B cell (primary cell): ENCODE results near the gene PEAK1. TPM values are rescaled to one million over a fixed set of nuclear protein-coding genes. Genes with fewer than 3 reads are reported as not detected.

ENCODE experiments used
- ATAC-seq: fragments of 200-7000 bp; cut with Tn5 transposase; one replicate; pipeline ENCODE4 v1.10.0; 2021; ENCODE audit warnings: low read depth, mild to moderate bottlenecking, moderate number of reproducible peaks, moderate library complexity
- CTCF ChIA-PET: fragments of 350-600 bp; sonication (Branson Sonifier 250); formaldehyde crosslinking; loops from one replicate; lab custom pipeline; 2021; ENCODE audit warnings: antibody characterized with exemption, inconsistent platforms; lab: Charles Lee
- POLR2A ChIA-PET: fragments of 350-600 bp; sonication (Branson Sonifier 250); formaldehyde crosslinking; loops from one replicate; lab custom pipeline; 2021; ENCODE audit warnings: antibody characterized with exemption; lab: Charles Lee
- DNase-seq: peaks from one replicate; pipeline ENCODE4 v3.0.0; 2013
- H2AFZ ChIP-seq: 2 replicates; pipeline ENCODE4 v1.6.1; 2012; ENCODE audit warnings: mild to moderate bottlenecking, low read depth, low read length; ENCODE audit not compliant: insufficient read depth, poor library complexity, severe bottlenecking
- H3K27ac ChIP-seq, 2 donors: 1 replicate in 1 of 2; 2 replicates in 1 of 2; pipeline ENCODE4 v1.5.1; 2012 to 2013; ENCODE audit warnings: low read length in 2 of 2, mild to moderate bottlenecking in 2 of 2, moderate library complexity in 1 of 2
- H3K27me3 ChIP-seq, 4 experiments: fragments of 200-600 bp in 1 of 4; sonication (generic) in 1 of 4; replicated peaks in 1 of 4; 1 replicate in 2 of 4; 2 replicates in 2 of 4; pipeline versions ENCODE4 v1.6.1 to v1.7.0; 2013 to 2016; ENCODE audit warnings: low read length in 3 of 4, mild to moderate bottlenecking in 2 of 4, mixed read lengths in 1 of 4, moderate library complexity in 1 of 4; ENCODE audit not compliant: insufficient read depth in 4 of 4, control insufficient read depth in 3 of 4; ENCODE audit errors: control extremely low read depth in 1 of 4
- H3K36me3 ChIP-seq, 2 experiments: replicated peaks in 1 of 2; 1 replicate in 1 of 2; 2 replicates in 1 of 2; pipeline versions ENCODE4 v1.6.1 to v1.7.1; 2013; ENCODE audit warnings: low read length in 1 of 2; ENCODE audit not compliant: insufficient read depth in 2 of 2, control insufficient read depth in 1 of 2; ENCODE audit errors: control extremely low read depth in 1 of 2, extremely low read depth in 1 of 2
- H3K4me1 ChIP-seq, 2 donors: fragments of 200-600 bp in 1 of 2; sonication (generic) in 1 of 2; 1 replicate in 1 of 2; 2 replicates in 1 of 2; pipeline versions ENCODE4 v1.5.1 to v1.6.1; 2013 to 2017; ENCODE audit warnings: low read length in 2 of 2; ENCODE audit not compliant: control insufficient read depth in 2 of 2, insufficient read depth in 2 of 2
- H3K4me2 ChIP-seq: replicated peaks from 2 replicates; pipeline ENCODE3; 2012; ENCODE audit warnings: mild to moderate bottlenecking, low read depth, low read length; ENCODE audit not compliant: poor library complexity, severe bottlenecking
- H3K4me3 ChIP-seq, 5 experiments: fragments of 200-600 bp in 1 of 5; sonication (generic) in 1 of 5; 1 replicate in 3 of 5; 2 replicates in 2 of 5; pipeline versions ENCODE4 v1.5.1 to v1.7.0; 2011 to 2016; ENCODE audit warnings: low read length in 4 of 5, mild to moderate bottlenecking in 4 of 5, low read depth in 2 of 5, control low read depth in 1 of 5, moderate library complexity in 1 of 5; ENCODE audit not compliant: insufficient read depth in 1 of 5; ENCODE audit errors: control extremely low read depth in 1 of 5, extremely low read depth in 1 of 5
- H3K79me2 ChIP-seq: fragments of 200-600 bp; sonication (generic); one replicate; pipeline ENCODE4 v1.6.0; 2016; ENCODE audit warnings: low read length; ENCODE audit not compliant: control insufficient read depth, insufficient read depth
- H3K9ac ChIP-seq: fragments of 200-600 bp; sonication (generic); 2 replicates; pipeline ENCODE4 v1.6.1; 2017; ENCODE audit warnings: mild to moderate bottlenecking, low read length, moderate library complexity
- H3K9me3 ChIP-seq, 3 donors: one replicate each; pipeline versions ENCODE4 v1.6.1 to v1.7.1; 2013; ENCODE audit warnings: low read length in 2 of 3; ENCODE audit not compliant: control insufficient read depth in 2 of 3, insufficient read depth in 1 of 3; ENCODE audit errors: control extremely low read depth in 1 of 3
- H4K20me1 ChIP-seq: 2 replicates; pipeline ENCODE4 v1.6.0; 2012; ENCODE audit warnings: mild to moderate bottlenecking, low read length; ENCODE audit not compliant: insufficient read depth, control insufficient read depth, poor library complexity, severe bottlenecking
- H3K27ac Mint-ChIP-seq: one replicate; pipeline ENCODE4 v1.8.0; 2021; ENCODE audit warnings: mixed read lengths
- H3K27me3 Mint-ChIP-seq: one replicate; pipeline ENCODE4 v1.8.0; 2021; ENCODE audit warnings: mixed read lengths
- H3K4me1 Mint-ChIP-seq: one replicate; pipeline ENCODE4 v1.8.0; 2021; ENCODE audit warnings: mixed read lengths
- H3K4me3 Mint-ChIP-seq: one replicate; pipeline ENCODE4 v1.8.0; 2021; ENCODE audit warnings: mixed read lengths
- H3K9me3 Mint-ChIP-seq: one replicate; pipeline ENCODE4 v1.8.0; 2022; ENCODE audit warnings: mixed read lengths; ENCODE audit not compliant: insufficient read depth
- EZH2 ChIP-seq: IDR thresholded peaks from 2 replicates; pipeline ENCODE4 v1.6.1; 2012; ENCODE audit warnings: borderline replicate concordance, low read depth, mild to moderate bottlenecking, moderate library complexity, low read length; ENCODE audit not compliant: insufficient read depth, poor library complexity, severe bottlenecking
- WGBS: methylation state at CpG from one replicate; pipeline ENCODE4 v1.1.5; 2013; ENCODE audit warnings: missing lambda C conversion rate; ENCODE audit not compliant: insufficient coverage; 5-methylcytosine and 5-hydroxymethylcytosine counted together
- intact Hi-C: fragments of 100-400 bp; cut with micrococcal nuclease; formaldehyde crosslinking; loops from one replicate; pipeline ENCODE4 v1.10.0; 2022
- polyA plus RNA-seq: library from polyadenylated mRNA; depleted of rRNA; stranded (reverse); fragments of >200 nt; gene quantifications from 2 replicates; pipeline ENCODE4 v1.2.3, GENCODE V29; 2012
- total RNA-seq, 2 donors: library from RNA; stranded (reverse); fragments of 120-200 nt in 1 of 2; gene quantifications; 1 replicate in 1 of 2; 2 replicates in 1 of 2; pipeline versions ENCODE4 v1.2.3 to v1.2.4, GENCODE V29; 2013 to 2022
- TF ChIP-seq, protein P1 (sequence below): fragments of 200-600 bp; IDR thresholded peaks from one replicate; pipeline ENCODE4 v1.8.0; 2022; ENCODE audit warnings: antibody characterized with exemption, mild to moderate bottlenecking

Gene PEAK1
- total and polyA plus RNA-seq, 2 donors (not counting 1 experiment from before 2014, with no cell fraction given) = 13.4 to 38.0 TPM

DNA sequence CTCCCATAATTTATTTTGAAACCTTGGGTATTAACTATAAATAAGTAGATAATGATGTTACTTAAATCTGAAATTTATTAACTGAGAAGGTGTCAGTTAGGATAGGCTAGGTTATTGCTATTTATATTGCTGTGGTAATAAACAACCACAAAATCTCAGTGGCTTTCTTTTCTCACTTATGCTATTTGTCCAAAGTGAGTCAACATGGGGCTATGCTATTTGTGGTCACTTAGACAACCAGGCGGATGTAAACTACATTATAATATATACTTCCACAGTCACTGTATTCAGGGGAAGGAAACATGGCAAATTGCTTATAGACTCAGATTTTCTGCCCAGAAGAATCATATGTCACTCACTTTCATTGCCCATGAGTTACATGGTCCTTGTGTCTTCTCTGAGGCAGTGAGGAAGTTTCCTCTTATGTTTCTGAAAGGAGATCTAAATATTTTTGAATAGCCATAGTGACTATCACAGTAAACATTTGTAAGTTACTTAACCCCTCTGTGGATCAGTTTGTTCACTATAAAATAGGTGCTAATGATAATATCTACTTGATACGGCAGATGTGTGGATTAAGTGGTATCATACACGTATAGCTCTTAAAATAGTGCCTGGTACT, 20.6 kb upstream of the PEAK1 start:
- no peak overlapping the region for H3K4me2 ChIP-seq
- CTCF ChIA-PET = no interaction called here
- H3K27me3 Mint-ChIP-seq = no peaks in the 10 kb centered on the region

DNA sequence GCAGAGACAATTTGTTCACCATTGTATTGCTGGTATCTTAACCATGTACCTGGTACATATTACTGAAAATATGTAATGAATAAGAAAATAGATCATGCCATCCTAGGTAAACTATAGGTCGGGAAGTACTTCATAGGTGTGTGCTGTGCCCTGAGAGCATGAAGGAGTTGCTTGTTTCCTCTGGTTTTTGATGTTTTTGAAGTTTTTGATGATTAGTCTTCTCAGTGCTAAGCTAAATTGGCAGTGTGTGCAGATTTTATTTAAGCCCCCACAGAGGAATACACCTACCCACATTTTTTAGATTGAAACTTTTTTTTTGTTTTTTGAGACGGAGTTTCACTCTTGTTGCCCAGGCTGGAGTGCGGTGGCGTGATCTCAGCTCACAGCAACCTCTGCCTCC, 17.4 kb upstream of the PEAK1 start:
- TF ChIP-seq EZH2 = no peak
- TF ChIP-seq, protein P1, sequence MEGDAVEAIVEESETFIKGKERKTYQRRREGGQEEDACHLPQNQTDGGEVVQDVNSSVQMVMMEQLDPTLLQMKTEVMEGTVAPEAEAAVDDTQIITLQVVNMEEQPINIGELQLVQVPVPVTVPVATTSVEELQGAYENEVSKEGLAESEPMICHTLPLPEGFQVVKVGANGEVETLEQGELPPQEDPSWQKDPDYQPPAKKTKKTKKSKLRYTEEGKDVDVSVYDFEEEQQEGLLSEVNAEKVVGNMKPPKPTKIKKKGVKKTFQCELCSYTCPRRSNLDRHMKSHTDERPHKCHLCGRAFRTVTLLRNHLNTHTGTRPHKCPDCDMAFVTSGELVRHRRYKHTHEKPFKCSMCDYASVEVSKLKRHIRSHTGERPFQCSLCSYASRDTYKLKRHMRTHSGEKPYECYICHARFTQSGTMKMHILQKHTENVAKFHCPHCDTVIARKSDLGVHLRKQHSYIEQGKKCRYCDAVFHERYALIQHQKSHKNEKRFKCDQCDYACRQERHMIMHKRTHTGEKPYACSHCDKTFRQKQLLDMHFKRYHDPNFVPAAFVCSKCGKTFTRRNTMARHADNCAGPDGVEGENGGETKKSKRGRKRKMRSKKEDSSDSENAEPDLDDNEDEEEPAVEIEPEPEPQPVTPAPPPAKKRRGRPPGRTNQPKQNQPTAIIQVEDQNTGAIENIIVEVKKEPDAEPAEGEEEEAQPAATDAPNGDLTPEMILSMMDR = no peak
- Histone ChIP-seq H3K4me2 (peak overlapping the region; percentile 1), H3K27ac (no peak overlapping the region), H3K27me3 (no peaks in the 10 kb centered on the region), H3K79me2 (peaks cover 71% of the 10 kb centered on the region), H3K4me1 (peaks cover 8 to 12% of the 10 kb centered on the region in 2 donors), H3K4me3 (no peak overlapping the region), H2AFZ (no peak overlapping the region), H4K20me1 (peaks cover 33% of the 10 kb centered on the region), H3K9me3 (no peaks in the 10 kb centered on the region), H3K36me3 (peaks cover 0 to 2% of the 10 kb centered on the region in 2 experiments), H3K9ac (no peak overlapping the region)
- CTCF ChIA-PET = interaction anchor here (1.5 to 2.5 kb wide), 2 partner anchors 10 to 18 kb away, joined by 3 to 10 read pairs; no protein-coding TSS in a partner anchor
- peaks cover 25% of the 10 kb centered on the region for H3K4me1 Mint-ChIP-seq
- intact Hi-C loops = no loop called here
- no peaks in the 10 kb centered on the region for H3K9me3 Mint-ChIP-seq
- DNase-seq (no peak), ATAC-seq (no peak)
- POLR2A ChIA-PET = no interaction called here
- 100% methylated on average over 2 of the region's 4 CpGs for WGBS
- no peak overlapping the region for H3K27ac Mint-ChIP-seq
- no peaks in the 10 kb centered on the region for H3K27me3 Mint-ChIP-seq
- H3K4me3 Mint-ChIP-seq = no peak overlapping the region

More for the DNA sequence above, 20.6 kb upstream of the PEAK1 start:
- peaks cover 43% of the 10 kb centered on the region for H4K20me1 ChIP-seq
- DNase-seq (no peak), ATAC-seq (no peak)
- Mint-ChIP-seq H3K4me3 (no peak overlapping the region), H3K27ac (no peak overlapping the region), H3K9me3 (no peaks in the 10 kb centered on the region), H3K4me1 (peaks cover 28% of the 10 kb centered on the region)
- TF ChIP-seq, protein P1 = no peak
- TF ChIP-seq EZH2 = no peak
- no peak overlapping the region for H3K27ac ChIP-seq
- peaks cover 90% of the 10 kb centered on the region for H3K79me2 ChIP-seq
- H2AFZ ChIP-seq = no peak overlapping the region
- no CpG with 5 or more reads among the region's 3 CpGs for WGBS
- peaks cover 0 to 2% of the 10 kb centered on the region in 2 experiments for H3K36me3 ChIP-seq
- no peak overlapping the region for H3K9ac ChIP-seq
- H3K9me3 ChIP-seq = no peaks in the 10 kb centered on the region
- intact Hi-C loops = no loop called here
- POLR2A ChIA-PET = no interaction called here
- no peak overlapping the region for H3K4me3 ChIP-seq
- H3K4me1 ChIP-seq = peaks cover 8 to 12% of the 10 kb centered on the region in 2 donors
- H3K27me3 ChIP-seq = no peaks in the 10 kb centered on the region
